Measurements from ENCODE around the gene CAMTA1.

The CAMTA1 gene

GRCh38 chr1:6885426-6885825 lies 100.2 kb downstream of the CAMTA1 start:
- DNase-seq = no peak

DNA sequence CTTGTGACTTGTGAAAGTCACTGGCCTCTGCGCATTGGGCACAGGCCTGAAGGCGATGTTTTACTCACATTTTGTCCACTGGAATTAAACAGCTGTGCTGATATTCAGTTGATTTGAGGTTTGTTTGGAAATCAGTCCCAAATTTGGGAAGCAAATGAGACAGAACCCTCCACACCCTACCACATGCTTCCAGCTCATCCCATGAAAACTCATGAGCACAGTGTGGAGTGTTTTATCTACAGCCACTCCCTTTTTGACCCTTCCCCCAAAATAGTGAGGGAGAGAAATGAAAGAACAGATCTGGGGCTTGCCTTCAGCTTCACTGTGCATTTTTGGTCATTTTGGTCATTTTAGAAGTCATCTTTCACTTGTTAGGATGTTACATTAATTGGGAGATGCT lies 101.3 kb downstream of the CAMTA1 start:
- no peak for DNase-seq

GRCh38 chr1:6888268-6888667 lies 103.0 kb downstream of the CAMTA1 start:
- no peak for DNase-seq

DNA sequence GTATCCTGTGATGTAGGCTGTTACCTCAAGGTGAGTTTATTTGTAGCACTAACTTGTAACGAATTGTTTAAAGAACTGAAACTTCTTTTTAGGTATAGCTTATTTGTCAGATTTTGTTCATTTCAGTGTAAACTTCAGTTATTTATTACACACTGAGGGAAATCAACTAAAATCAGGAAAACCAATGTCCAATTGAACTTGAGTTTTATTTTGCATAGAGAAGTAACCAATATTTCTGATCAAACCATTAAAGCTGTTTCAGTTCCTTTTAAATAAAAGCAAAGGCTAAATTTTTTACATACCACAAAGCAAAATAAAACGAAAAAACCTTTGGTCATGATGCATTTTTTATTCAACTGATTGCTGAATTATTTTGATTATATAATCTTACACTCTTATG lies 103.6 kb downstream of the CAMTA1 start:
- DNase-seq = no peak

GRCh38 chr1:6889875-6890480 lies 104.7 kb downstream of the CAMTA1 start:
- no peak for DNase-seq

- no peak for DNase-seq
Measured at GRCh38 chr1:6890686-6891085, 105.4 kb downstream of the CAMTA1 start.

DNA sequence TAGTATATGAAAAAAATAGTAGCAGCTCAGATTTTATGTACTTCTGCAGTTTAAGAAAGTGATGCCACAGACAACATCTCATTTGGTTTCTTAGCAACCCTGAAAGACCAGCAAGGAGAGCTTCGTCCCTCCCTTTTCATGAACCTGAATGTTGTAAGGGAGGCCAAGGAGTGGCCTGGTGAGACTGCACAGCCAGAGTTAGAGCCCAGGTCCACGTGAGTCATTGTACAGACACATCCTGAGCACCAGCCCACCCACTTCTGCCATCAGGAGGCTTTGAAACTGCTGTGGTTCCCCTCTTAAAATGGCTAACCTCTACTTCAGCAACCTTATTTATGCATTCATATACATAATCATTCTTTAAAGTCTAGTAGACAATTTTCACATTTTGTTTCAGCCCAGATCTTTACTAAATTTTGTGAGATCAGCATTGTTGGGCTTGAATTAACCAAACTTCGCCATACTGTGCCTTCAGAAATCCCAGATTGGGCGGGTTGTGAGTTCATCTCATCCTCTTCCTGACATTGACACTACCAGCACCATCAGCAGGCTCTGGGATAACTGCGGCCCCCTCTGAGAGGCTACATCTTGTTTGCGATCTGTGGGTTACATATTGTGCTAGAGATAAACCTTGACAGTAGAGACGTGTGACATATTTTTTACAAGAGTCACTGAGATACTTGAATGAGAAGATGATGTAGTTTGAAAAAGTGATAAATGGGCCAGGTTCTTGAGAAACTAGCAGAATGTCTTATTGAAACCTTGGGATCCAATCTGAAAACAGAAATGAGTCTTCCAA lies 106.7 kb downstream of the CAMTA1 start:
- no peak for DNase-seq

- no peak for DNase-seq
Measured at GRCh38 chr1:6893388-6893787, 108.1 kb downstream of the CAMTA1 start.

DNA sequence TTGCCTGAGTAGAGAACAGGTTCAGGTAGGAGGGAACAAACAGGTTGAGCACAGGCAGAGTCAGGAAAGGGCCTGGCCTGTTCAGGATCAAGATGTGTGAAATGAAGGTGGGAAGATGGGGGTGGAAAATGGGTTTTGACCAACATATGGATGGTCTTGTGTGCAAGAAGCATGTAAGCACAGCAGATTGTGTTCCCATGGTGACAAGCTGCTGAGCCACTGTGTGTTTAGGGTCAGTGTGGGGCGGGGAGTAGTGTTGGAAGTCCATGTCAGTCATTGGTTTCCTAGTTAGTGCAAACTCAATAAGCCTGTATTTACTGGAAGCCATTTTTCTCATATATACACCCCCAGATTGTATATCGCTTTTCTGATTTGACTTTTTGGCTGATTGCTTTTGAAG lies 111.9 kb downstream of the CAMTA1 start:
- no peak for DNase-seq

GRCh38 chr1:6898974-6899539 lies 113.8 kb downstream of the CAMTA1 start:
- no peak for DNase-seq

DNA sequence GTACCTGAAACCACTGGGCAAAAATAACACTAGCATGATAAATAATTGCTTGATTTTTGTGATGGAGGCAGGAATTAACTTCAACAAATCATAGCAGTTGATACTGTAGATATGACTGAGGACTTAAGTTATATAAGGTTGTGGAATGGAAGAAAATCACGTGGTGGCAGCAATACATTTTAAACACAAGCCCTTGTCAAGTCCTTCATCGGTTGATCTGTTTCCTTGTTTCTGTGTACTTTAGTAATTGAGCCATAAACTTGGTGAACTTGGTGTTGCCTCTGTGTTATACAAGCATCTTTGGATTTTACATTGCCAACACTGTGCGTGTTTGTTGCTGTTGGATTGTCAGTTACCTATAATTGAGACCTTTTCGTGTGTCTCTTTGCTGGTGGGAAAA lies 114.4 kb downstream of the CAMTA1 start:
- no peak for DNase-seq

- no peak for DNase-seq
Measured at GRCh38 chr1:6902153-6902552, 116.9 kb downstream of the CAMTA1 start.

GRCh38 chr1:6904476-6905170 lies 119.4 kb downstream of the CAMTA1 start:
- no peak for DNase-seq

- no peak for DNase-seq
Measured at GRCh38 chr1:6905331-6905730, 120.1 kb downstream of the CAMTA1 start.

- no peak for DNase-seq
Measured at GRCh38 chr1:6905790-6906189, 120.5 kb downstream of the CAMTA1 start.

DNA sequence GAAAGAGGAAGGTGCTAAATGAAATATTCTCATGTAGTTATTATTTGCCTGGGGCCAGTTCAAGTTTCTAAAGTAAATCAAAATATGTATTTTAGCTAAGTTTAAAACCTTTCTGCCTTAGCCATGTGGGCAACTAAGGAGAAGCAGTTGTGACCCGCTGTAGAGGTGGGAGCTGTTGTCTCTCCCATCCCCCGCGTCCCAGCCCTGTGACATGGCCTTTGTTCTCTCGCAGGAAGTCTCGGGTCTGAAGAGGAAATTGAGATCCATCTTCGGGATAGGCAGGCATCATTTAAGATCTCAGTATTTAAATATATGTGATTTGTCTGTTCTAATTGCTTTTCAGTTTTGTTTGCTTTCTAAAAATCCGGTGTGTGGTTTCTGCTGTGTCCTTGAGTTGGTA lies 121.5 kb downstream of the CAMTA1 start:
- DNase-seq = no peak

GRCh38 chr1:6907201-6907600 lies 121.9 kb downstream of the CAMTA1 start:
- DNase-seq = no peak

GRCh38 chr1:6907676-6908434 lies 122.6 kb downstream of the CAMTA1 start:
- DNase-seq = no peak

- no peak for DNase-seq
Measured at GRCh38 chr1:6909401-6909800, 124.1 kb downstream of the CAMTA1 start.

- no peak for DNase-seq
Measured at GRCh38 chr1:6909857-6910256, 124.6 kb downstream of the CAMTA1 start.

- no peak for DNase-seq
Measured at GRCh38 chr1:6911021-6911941, 126.0 kb downstream of the CAMTA1 start.

DNA sequence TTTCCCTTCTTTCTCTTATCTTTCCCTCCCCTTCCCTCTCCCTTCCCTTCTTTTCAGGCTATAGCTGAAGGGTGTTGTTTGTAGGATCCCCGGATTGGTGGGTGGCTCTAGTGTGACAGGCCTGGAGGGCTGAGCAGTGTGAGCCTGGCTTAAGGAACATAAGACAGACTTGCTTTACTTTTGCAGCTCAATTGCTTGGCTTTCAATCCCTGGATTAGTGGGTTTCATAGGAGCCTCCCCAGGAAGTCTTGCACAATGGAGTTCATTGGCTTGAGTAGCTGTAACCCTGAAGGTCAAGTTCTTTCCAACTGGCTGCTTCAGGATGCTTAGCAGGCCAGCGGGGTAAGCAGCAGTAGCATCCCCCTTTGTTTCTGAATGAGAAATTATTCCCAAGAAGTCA lies 126.7 kb downstream of the CAMTA1 start:
- DNase-seq = no peak

Data from 8988T (cell line).